HG02938 (cell line): Measurements from ENCODE around the gene EDNRA.

Experiments used
- ATAC-seq: cut with Tn5 transposase; IDR thresholded peaks from one replicate; pipeline ENCODE4 v1.9.1; 2021; ENCODE audit warnings: mild to moderate bottlenecking, moderate library complexity; ENCODE audit not compliant: unreplicated experiment

Gene EDNRA

DNA sequence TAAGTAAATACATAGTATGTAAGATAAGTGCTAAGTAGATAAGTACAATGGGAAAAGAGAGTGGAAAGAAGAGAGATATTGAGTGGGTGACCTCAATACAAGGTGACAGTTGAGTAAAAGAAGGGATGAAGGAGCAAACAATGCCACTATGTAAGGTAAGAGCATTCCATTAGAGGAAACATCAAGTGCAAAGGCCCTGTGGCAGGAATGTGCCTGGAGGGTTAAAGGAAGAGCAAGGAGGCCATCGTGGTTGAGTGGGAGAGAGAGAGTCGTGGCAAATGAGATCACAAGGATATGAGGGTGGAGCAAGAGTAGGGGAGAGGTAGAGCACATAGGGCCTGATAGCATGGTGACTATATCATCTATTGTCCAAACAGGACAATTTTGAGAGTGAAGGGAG is 13.4 kb downstream of the EDNRA start:
- no peak for ATAC-seq

- ATAC-seq = no peak
Measured at GRCh38 chr4:147496500-147496899, 15.6 kb downstream of the EDNRA start.

- no peak for ATAC-seq
Measured at GRCh38 chr4:147498031-147498660, 17.2 kb downstream of the EDNRA start.

- no peak for ATAC-seq
Measured at GRCh38 chr4:147508346-147508745, 27.4 kb downstream of the EDNRA start.

GRCh38 chr4:147509386-147509785 is 28.5 kb downstream of the EDNRA start:
- no peak for ATAC-seq

DNA sequence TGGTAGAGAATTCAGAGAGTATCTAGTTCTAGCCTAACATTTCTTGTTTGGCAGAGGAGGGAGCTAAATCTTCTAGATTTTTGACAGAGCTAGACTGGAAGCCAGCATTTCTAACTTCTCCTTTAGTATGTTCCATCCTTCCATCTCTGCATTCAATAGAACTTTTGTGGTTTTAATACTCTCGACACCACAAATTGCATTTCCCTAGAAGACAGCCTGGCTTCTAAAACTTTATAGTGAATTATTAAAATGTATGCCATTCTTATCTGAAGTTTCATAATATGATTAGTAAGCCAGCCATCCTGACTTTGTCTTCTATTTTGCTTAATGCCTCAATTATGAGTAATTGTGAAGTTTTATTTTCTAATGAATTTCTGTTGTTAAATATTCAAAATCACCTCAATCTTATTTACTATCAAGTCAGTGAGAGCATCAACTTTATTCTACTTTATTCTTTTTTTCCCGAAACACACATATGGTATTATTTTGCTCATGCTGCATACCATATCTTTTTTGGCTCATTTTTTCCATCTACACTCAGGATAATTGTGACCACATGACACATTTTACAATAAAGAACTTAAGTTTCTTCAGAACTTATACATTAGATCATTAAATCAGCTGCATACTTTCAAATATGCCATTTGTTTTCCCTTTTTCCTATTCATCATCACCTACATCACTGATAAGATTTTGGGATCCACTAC is 30.2 kb downstream of the EDNRA start:
- no peak for ATAC-seq

- no peak for ATAC-seq
Measured at GRCh38 chr4:147513091-147513490, 32.2 kb downstream of the EDNRA start.

DNA sequence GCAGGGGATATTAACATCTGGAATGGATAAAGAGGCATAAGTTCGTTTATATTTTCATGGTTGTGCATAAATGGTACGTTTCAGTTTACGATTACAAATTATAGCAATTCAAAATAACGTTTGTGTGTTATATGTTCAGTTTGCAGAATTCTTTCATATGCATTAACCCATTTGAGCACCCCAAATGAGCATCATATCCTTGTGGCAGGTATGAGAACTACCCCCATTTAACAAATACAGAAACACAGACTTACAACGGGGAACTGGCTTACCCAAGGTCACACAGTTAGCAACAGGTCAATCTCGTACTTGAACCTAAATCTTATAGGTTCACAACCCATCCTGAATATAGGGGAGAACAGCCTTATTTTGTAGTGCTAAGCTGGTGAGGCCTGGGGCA is 33.1 kb downstream of the EDNRA start:
- no peak for ATAC-seq

- ATAC-seq = no peak
Measured at GRCh38 chr4:147515220-147515936, 34.5 kb downstream of the EDNRA start.

DNA sequence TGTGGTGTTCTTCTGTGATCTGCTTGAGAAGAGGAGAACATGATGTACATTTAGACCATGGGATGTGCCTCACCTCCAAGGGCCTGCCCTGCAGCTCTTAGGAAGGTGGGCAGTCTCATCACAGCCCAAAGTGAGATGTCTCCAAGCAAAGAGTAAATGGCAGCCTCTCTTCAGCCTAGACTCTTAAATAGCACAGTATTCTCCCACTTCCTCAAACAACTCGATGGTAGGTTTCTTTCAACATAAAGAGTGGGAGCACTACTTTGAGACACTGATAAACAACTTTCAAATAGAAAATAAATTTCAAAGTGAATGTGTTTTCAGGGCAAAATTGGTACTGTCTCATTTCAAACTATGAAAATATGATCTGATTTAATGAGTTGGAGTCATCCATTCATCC is 35.2 kb downstream of the EDNRA start:
- ATAC-seq = no peak

- ATAC-seq = no peak
Measured at GRCh38 chr4:147518086-147518485, 37.2 kb downstream of the EDNRA start.

DNA sequence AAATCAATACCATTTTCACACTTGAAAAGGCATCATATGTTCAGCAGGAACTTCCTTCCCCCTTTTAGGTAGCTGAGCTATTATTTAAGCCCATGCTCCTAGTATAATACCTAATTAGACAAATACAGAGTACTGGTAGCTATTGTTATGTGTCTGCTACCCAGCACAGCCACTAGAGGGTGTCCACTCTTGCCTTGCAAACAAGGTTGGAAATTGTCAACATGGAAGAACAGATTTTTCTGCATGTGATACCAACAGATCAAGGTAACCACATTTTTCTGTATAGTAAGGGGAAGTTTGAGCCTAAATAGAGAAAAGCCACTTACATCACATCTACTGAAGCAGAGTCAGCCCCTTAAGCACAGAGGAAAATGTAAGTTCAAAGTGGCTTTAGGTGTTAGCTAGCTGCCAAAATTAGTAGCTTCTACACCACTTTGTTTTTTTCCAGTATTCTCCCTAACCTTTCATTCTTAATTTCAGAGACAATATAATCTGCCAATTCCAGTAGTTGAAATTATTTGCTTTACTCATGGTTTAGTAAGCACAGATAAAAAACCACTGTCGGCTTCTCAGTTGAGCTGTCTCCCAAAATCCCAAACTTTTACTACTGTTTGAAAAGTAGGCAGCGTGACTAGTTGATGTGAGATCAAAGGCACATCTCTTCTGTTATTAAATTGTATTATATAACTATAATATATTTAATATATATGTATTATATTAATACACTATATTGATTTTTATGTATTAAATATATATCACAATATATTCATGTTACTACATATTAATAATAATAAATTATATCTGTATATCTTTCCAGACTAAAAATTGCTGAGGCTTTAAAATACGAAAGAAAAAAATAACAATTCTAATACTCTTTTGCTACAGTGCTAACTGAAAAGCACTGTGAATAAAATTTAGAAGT is 38.2 kb downstream of the EDNRA start:
- ATAC-seq = peak; percentile 96

GRCh38 chr4:147524601-147525000 is 43.7 kb downstream of the EDNRA start:
- no peak for ATAC-seq

- ATAC-seq = no peak
Measured at GRCh38 chr4:147525494-147526271, 44.8 kb downstream of the EDNRA start.

DNA sequence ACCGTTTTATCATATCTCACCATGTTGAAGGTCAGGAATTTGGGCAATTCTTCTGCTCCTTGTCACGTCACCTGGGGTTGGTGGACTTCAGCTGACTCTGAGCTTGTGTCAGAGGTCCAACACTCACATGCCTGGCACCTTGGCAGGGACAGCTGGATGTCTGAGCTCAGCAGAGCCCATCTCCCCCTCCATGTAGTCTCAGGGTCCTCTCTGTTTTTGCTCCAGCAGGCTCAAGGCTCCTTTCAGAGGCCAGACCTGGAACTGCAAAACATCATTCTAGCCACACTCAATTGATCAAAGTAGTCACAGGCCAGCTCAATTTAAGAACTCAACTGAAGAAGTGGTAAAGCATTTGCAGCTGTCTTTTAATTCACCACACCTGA is 45.4 kb downstream of the EDNRA start:
- ATAC-seq = peak; percentile 74

DNA sequence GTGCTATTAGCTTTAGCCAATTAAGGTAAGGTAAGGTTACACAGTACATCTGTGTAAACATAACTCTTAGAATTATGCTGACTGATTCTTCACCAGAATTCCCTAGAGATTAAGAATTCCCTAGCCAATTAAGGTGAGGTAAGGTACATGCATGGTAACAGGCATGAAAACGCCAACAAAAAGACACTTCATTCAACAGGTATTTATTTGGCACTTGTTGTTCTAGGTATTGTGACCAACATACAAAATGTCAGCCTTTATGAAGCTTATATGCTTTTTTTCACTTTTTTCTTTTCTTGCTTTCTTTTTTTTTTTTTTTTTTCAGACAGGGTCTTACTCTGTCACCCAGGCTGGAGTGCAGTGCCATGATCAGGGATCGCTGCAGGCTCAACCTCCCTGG is 47.2 kb downstream of the EDNRA start:
- ATAC-seq = no peak

DNA sequence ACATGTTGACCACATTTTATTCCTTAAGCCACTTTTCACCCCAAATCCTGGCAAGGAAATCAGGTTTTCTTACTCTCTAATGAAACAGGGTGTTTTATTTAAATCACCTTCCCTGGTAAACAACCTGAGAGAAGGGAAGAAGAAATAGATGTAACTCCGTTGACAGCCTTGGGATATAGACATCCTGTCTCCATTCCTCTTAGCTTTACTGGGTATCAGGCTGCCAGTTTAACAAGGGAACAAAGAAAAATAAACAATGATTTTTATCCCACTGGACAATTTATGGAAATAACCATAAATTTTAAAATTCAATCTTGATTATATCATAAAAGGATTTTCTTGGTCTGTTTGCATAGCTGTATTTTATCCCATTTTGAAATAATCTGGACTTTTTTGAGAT is 49.2 kb downstream of the EDNRA start:
- ATAC-seq = no peak

DNA sequence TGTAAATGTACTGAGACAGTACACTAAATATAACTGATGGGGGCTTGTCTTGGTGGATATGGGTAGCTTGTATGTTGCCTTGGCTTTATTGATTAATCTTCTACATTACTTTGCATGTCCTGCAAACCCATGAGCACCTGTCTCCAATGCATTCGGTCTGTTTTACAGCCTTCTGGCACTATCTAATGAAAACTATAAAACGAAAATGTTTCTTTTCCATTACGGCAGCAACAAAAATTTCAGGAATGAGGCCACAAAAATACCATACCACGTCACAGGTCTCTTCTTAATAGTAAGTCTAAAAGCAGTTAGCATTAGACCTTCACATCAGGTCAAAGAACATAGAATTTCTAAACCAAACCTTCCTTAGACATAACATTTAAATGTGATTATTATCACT is 49.8 kb downstream of the EDNRA start:
- no peak for ATAC-seq

GRCh38 chr4:147532896-147533295 is 52.0 kb downstream of the EDNRA start:
- ATAC-seq = no peak

- ATAC-seq = no peak
Measured at GRCh38 chr4:147533331-147533730, 52.4 kb downstream of the EDNRA start.
